Muscle layer of duodenum (tissue), 2 donors: ENCODE results near the gene JPT1.

Experiments used
- H3K27ac ChIP-seq: one replicate; pipeline ENCODE4 v1.7.0; 2013; ENCODE audit warnings: mild to moderate bottlenecking, low read length
- H3K27me3 ChIP-seq: one replicate; pipeline ENCODE4 v1.7.0; 2013; ENCODE audit warnings: low read depth, mild to moderate bottlenecking, control low read depth, low read length
- H3K36me3 ChIP-seq, 2 donors: one replicate each; pipeline ENCODE4 v1.7.0; 2013; ENCODE audit warnings: low read length in 2 of 2, control low read depth in 1 of 2, mild to moderate bottlenecking in 1 of 2; ENCODE audit not compliant: insufficient read depth in 2 of 2, control insufficient read depth in 1 of 2
- H3K4me1 ChIP-seq, 2 donors: one replicate each; pipeline ENCODE4 v1.7.0; 2013; ENCODE audit warnings: low read length in 2 of 2, mild to moderate bottlenecking in 2 of 2, control low read depth in 1 of 2, moderate library complexity in 1 of 2; ENCODE audit not compliant: insufficient read depth in 2 of 2, control insufficient read depth in 1 of 2
- H3K4me3 ChIP-seq, 2 donors: one replicate each; pipeline ENCODE4 v1.7.0; 2013; ENCODE audit warnings: low read length in 2 of 2, low read depth in 1 of 2, mild to moderate bottlenecking in 1 of 2
- H3K9me3 ChIP-seq, 2 donors: one replicate each; pipeline ENCODE4 v1.7.0; 2013; ENCODE audit warnings: low read length in 2 of 2, control low read depth in 1 of 2, mild to moderate bottlenecking in 1 of 2; ENCODE audit not compliant: control insufficient read depth in 1 of 2
- donor health status: healthy.

Gene JPT1

DNA sequence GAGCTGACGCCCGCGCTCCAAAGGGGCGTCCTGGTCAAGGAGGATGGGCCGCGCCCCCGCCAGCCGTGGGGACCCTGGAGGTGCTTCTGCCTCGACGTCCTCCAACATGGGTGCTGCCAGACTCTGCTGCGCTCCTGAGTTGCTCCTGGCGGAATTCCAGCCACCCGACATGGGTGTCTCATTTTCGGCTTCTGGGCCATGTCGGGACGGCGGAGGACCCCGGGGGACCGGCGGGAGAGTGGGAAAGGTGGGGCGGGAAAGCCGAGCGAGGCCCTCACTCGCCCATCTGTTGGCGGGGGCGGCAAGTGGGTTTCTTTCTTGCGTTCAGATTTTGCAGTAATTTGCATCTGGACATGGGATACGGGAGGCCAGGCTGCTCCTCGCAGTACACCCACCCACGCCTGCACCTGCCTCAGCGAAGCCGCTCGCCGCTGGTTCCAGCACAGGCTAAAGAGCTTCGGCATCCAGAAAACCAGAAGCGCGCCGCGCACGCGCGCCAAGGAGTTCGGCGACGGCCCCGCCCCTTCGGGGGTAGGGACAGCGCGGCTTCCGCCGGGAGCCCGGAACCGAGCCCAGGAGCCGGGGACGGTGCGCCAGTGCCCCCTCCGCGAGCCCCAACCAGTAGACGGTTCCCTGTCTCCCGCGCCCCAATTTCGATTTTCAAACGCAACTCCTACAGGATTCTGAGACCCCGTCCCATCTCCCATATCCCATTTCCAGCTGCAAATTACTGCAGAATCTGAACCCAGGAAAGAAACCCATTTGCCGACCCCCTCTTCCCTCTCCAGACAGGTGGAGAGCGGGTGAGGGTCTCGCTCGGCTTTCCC lies 44.7 kb downstream of the JPT1 start, which contains the start of gene ARMC7:
ARMC7 (plus strand) TSS at position 563 of the 827 bp plus-strand sequence. CDS start 320 bp downstream, outside the sequence.
- Histone ChIP-seq H3K36me3 (no peaks in the 10 kb centered on the region), H3K9me3 (no peaks in the 10 kb centered on the region), H3K4me1 (peaks cover 2 to 26% of the 10 kb centered on the region in 2 donors), H3K27me3 (no peaks in the 10 kb centered on the region), H3K27ac (no peak within 1 kb of the TSS), H3K4me3 (peak within 1 kb of the TSS; percentile 69 to 77)

- H3K27ac ChIP-seq = no peak overlapping the region
- peaks cover 0 to 23% of the 10 kb centered on the region in 2 donors for H3K4me1 ChIP-seq
- no peaks in the 10 kb centered on the region for H3K9me3 ChIP-seq
- no peaks in the 10 kb centered on the region for H3K27me3 ChIP-seq
- H3K4me3 ChIP-seq = peak overlapping the region; percentile 69 to 77
- no peaks in the 10 kb centered on the region for H3K36me3 ChIP-seq
Observed at GRCh38 chr17:75109046-75109406, 45.3 kb downstream of the JPT1 start.

DNA sequence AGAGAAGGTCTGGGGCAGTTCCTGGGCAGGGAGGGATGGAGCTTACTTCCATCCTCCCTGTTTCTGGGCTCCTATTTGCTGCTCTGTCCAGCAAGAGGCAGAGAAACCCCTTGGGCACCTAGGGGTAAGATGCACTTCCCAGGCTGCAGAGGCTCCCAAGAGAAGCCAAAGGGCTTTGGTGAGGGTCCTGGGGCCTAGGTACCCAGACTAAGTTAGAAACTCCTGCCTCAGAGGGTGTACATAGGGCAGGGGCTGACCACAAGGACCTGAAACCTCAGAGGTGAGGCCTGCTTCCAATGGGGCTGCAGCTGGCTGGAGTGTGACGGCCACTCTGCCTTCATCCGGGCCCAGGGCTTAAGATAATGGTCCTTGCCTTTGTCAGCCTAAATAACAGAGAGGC lies 46.1 kb downstream of the JPT1 start:
- Histone ChIP-seq H3K36me3 (no peaks in the 10 kb centered on the region), H3K27me3 (no peaks in the 10 kb centered on the region), H3K9me3 (no peaks in the 10 kb centered on the region), H3K4me1 (peaks cover 0 to 19% of the 10 kb centered on the region in 2 donors), H3K4me3 (no peak overlapping the region), H3K27ac (no peak overlapping the region)

DNA sequence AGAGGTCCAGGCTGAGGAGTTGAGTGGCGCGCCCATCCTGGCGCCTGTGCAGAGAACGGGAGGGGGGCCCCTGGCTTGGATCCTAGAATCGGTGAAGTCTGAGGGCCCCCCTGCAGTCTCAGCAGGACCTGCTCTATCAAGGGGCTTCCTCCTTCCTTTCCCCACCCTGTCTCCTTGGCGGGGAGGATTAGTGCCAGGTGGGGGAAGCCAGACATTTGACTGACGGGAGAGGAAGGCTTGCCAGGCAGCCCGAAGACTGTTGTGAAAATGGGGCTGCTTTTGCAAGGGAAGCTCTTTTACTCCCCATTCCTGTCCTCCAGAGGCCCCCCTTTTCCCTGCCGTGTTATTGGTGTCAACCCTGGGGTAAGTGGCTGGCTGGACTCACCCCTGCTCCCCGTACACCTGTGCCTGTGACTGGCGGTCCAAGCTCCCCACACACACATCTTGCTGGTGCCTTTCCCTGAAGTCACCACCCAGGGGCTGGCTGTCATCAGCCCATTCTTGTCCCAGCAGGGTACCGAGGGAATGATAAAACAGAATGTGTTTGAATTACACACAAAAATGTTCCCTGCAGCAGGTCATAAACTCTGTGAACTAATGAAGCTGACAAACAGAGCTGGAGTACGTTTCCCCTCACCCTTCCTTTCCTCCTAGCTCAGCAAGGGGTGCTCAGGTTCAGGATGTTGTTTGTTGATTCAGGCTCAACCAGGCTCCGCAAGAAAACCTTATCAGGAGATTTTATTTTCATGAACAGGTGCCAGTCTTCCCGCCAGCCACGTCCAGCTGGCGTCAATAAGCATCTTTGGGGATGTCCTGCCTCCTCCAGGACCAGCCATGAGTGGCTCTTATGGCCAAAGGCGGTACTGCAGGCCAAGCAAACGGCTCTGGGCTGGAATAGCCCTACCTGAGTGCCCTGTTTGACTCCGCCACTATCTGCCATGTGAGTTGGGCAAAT lies 48.9 kb downstream of the JPT1 start:
- Histone ChIP-seq H3K36me3 (peaks cover 3 to 4% of the 10 kb centered on the region in 2 donors), H3K27me3 (no peaks in the 10 kb centered on the region), H3K4me1 (peaks cover 0 to 10% of the 10 kb centered on the region in 2 donors), H3K4me3 (no peak overlapping the region), H3K27ac (no peak overlapping the region), H3K9me3 (no peaks in the 10 kb centered on the region)

GRCh38 chr17:75103601-75104554 lies 50.4 kb downstream of the JPT1 start:
- Histone ChIP-seq H3K4me1 (peaks cover 0 to 3% of the 10 kb centered on the region in 2 donors), H3K4me3 (no peak overlapping the region), H3K9me3 (no peaks in the 10 kb centered on the region), H3K36me3 (peaks cover 5 to 13% of the 10 kb centered on the region in 2 donors), H3K27ac (no peak overlapping the region), H3K27me3 (no peaks in the 10 kb centered on the region)

DNA sequence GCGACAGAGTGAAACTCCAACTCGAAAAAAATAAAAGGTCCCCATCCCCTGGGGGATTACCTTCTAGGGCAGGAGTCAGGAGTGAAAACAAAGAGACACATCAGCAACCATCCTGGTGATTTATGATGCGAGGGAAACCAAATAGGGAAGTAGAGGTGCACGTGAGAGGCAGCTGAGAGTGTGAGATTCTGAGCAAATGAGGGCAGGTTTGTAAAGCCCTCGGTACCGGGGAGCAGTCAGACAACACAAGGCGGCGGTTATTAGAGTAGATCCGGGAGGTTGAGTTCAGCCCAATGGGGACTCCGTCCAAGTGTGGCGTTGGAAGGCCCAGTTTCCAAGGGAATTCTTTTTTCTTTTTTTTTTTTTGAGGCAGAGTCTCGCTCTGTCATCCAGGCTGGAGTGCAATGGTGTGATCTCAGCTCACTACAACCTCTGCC lies 51.9 kb downstream of the JPT1 start:
- Histone ChIP-seq H3K36me3 (peaks cover 5 to 16% of the 10 kb centered on the region in 2 donors), H3K4me1 (peaks cover 0 to 3% of the 10 kb centered on the region in 2 donors), H3K9me3 (no peaks in the 10 kb centered on the region), H3K27me3 (no peaks in the 10 kb centered on the region), H3K4me3 (no peak overlapping the region), H3K27ac (no peak overlapping the region)

DNA sequence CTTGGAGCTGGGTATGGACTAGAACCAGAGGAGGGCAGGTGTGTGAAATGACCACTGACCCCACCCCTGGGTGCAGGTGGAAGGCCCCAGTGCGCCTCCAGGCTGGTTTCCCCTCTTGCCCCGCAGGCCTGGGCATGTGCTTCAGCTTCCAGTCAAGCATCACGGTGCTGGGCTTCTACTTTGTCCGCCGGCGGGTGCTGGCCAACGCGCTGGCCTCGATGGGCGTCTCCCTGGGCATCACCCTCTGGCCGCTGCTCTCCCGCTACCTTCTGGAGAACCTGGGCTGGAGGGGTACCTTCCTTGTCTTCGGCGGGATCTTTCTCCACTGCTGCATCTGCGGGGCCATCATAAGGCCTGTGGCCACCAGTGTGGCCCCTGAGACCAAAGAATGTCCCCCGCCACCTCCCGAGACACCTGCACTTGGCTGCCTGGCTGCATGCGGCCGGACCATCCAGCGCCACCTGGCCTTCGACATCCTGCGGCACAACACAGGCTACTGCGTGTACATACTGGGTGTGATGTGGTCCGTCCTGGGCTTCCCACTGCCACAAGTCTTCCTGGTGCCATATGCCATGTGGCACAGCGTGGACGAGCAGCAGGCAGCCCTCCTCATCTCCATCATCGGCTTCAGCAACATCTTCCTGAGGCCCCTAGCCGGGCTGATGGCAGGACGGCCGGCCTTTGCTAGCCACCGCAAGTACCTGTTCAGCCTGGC lies 54.3 kb downstream of the JPT1 start:
- peaks cover 0 to 3% of the 10 kb centered on the region in 2 donors for H3K4me1 ChIP-seq
- H3K27ac ChIP-seq = no peak overlapping the region
- H3K36me3 ChIP-seq = peaks cover 5 to 16% of the 10 kb centered on the region in 2 donors
- H3K9me3 ChIP-seq = no peaks in the 10 kb centered on the region
- no peaks in the 10 kb centered on the region for H3K27me3 ChIP-seq
- H3K4me3 ChIP-seq = no peak overlapping the region

DNA sequence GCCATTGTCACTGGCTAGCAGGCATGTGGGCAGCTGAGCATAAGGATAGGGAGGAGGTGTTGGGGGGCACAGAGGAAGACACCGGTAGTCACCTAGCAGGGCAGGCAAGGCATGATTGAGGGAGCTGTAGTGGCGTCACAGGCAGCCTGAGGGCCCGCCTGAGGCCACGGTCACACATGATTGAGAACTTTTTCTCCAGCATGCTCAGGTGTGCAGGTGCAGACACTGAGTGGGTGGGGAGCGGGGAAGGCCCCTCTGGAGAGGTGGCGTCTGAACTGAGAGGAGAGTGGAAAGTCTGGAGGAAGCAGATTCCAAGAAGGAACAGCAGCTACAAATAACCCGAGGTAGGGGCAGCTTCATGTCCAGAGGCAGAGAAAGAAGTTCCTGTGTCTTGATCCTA lies 55.5 kb downstream of the JPT1 start:
- Histone ChIP-seq H3K4me1 (peaks cover 0 to under 1% of the 10 kb centered on the region in 2 donors), H3K36me3 (peaks cover 5 to 16% of the 10 kb centered on the region in 2 donors), H3K27me3 (no peaks in the 10 kb centered on the region), H3K27ac (no peak overlapping the region), H3K4me3 (no peak overlapping the region), H3K9me3 (no peaks in the 10 kb centered on the region)

DNA sequence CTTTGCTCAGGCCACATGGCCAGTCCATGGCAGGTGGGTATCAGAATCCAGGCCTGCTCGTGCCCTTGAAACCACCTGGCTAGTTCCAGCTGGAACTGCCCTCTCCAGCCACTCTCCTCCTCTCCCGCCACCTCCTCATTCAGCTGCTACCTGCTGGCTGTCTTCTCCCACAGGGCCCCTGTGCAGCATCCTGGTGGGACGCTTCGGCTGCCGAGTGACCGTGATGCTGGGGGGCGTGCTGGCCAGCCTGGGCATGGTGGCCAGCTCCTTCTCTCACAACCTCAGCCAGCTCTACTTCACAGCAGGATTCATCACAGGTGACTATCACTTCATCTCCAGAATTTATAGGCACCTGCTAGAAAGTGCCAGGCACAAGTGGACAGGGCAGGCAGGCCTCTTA lies 56.4 kb downstream of the JPT1 start:
- H3K27me3 ChIP-seq = no peaks in the 10 kb centered on the region
- H3K9me3 ChIP-seq = no peaks in the 10 kb centered on the region
- no peak overlapping the region for H3K4me3 ChIP-seq
- peaks cover 5 to 16% of the 10 kb centered on the region in 2 donors for H3K36me3 ChIP-seq
- peaks cover 3% of the 10 kb centered on the region in 2 donors for H3K4me1 ChIP-seq
- no peak overlapping the region for H3K27ac ChIP-seq

- Histone ChIP-seq H3K4me1 (peaks cover 3 to 13% of the 10 kb centered on the region in 2 donors), H3K27ac (no peak overlapping the region), H3K9me3 (no peaks in the 10 kb centered on the region), H3K27me3 (no peaks in the 10 kb centered on the region), H3K4me3 (no peak overlapping the region), H3K36me3 (peaks cover 5 to 16% of the 10 kb centered on the region in 2 donors)
Observed at GRCh38 chr17:75096082-75096625, 58.2 kb downstream of the JPT1 start.
